Epithelial cell of proximal tubule (primary cell): ENCODE measurements around the gene LRRC8E. TPM values are rescaled to one million over a fixed set of nuclear protein-coding genes. Genes with fewer than 3 reads are reported as not detected.

Experiments
- DNase-seq: peaks from one replicate; pipeline ENCODE4 v3.0.0-alpha.2; 2011; ENCODE audit warnings: low read depth
- H3K4me3 ChIP-seq: 2 replicates; pipeline ENCODE4 v1.5.1; 2011; ENCODE audit warnings: low read depth, mild to moderate bottlenecking, low read length
- total RNA-seq: library from RNA; depleted of rRNA; stranded (reverse); fragments of >200 nt; gene quantifications from 2 replicates; pipeline ENCODE4 v1.2.3, GENCODE V29; 2015
- TF ChIP-seq, protein P1 (sequence below): conservative IDR thresholded peaks from 2 replicates; pipeline ENCODE4 v1.5.1; 2012; ENCODE audit warnings: low read depth, mild to moderate bottlenecking, low read length

Gene LRRC8E
- total RNA-seq, 1 donor from 2014 or later, result 11.9 TPM

DNA sequence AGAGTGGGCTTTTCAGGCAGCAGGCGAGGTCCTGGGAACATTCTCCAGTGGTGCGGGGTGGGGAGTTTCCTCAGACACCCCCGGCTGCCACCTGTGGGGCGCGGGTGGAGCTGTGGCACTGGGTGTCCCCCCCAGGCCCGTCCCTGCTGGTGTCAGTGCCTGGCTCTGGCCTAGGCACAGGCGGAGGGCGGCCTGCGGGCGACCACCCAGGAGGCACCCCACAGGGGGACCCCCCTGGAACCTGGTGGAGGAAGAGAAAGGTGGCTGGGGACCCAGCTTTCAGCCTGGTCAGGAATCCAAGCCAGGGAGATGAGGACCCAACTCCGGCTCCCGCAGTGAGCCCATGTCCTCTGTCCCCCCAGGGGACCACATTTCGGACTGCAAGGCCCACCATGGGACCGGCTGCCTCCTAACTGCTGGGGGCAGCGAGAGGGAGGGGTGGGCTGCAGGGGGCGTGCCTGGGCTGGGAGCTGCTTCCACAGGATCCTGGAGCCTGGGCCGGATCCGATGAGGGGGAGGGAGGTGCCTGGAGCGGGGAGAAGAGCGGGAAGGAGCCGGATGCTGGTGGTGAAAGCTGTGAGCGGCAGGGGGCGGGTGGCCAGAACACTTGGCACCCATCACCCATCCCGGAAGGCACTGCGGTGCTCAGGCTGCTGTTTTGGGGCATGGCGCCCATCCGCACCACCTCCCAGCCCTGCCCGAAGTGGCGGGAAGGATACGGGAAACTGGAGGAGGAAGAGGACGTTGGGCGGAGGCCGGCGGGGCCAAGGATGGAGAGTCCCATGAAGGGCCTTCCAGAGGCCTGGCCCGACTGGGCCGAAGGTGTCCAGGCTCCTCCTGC, 43.1 kb downstream of the LRRC8E start:
- no peak for DNase-seq
- TF ChIP-seq, protein P1, sequence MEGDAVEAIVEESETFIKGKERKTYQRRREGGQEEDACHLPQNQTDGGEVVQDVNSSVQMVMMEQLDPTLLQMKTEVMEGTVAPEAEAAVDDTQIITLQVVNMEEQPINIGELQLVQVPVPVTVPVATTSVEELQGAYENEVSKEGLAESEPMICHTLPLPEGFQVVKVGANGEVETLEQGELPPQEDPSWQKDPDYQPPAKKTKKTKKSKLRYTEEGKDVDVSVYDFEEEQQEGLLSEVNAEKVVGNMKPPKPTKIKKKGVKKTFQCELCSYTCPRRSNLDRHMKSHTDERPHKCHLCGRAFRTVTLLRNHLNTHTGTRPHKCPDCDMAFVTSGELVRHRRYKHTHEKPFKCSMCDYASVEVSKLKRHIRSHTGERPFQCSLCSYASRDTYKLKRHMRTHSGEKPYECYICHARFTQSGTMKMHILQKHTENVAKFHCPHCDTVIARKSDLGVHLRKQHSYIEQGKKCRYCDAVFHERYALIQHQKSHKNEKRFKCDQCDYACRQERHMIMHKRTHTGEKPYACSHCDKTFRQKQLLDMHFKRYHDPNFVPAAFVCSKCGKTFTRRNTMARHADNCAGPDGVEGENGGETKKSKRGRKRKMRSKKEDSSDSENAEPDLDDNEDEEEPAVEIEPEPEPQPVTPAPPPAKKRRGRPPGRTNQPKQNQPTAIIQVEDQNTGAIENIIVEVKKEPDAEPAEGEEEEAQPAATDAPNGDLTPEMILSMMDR, result no peak
- no peak overlapping the region for H3K4me3 ChIP-seq

DNA sequence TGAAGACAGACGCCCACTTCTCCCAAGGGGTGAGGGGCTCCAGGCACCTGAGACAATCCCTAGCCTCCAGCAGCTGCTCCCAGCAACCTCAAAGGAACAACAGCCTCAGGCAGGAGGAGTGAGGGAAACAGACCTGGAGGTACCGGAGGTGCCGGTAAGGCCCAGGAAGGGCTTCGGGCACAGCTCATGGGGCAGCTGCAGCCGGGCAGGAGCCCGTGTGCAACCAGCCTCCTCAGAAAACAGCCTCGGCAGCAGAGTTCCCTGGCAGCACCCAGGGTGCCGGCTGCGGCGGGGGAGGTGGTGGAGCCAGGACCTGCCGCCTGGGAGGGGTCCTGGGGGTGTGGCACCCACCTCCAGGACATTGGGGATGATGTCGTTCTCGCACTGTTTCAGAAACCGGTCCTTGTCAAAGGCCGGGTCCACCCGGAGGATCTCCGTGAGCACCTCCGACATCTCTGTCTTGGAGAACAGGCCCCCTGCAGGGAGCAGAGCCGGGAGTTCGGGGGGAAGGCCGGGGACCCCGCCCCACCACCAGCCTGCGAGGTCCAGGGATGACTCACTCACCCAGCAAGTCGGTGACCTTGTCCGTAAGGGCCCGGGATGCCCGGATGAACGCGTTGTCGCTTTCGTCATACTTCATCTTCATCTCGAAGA, 44.1 kb downstream of the LRRC8E start:
- no peak for DNase-seq
- TF ChIP-seq, protein P1, result no peak
- no peak overlapping the region for H3K4me3 ChIP-seq

DNA sequence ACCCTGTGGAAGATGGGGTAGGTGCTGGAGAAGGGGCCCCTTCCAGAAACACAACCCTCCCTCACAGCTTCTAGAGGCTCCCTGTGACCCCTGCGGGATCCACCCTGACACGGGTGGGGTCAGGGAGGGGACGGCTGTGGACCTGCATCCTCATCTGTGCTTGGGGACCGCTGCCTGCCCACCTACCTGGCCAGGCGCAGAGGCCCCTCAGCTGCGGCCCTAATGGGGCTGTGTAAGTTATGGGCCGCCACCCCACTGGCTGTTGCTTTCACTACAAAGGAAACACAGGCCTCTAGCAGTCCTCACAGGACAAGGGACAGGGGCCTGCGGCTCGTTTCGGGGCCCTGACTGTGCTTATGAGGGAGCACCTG, 44.6 kb downstream of the LRRC8E start:
- TF ChIP-seq, protein P1, result no peak
- DNase-seq, result no peak
- no peak overlapping the region for H3K4me3 ChIP-seq

DNA sequence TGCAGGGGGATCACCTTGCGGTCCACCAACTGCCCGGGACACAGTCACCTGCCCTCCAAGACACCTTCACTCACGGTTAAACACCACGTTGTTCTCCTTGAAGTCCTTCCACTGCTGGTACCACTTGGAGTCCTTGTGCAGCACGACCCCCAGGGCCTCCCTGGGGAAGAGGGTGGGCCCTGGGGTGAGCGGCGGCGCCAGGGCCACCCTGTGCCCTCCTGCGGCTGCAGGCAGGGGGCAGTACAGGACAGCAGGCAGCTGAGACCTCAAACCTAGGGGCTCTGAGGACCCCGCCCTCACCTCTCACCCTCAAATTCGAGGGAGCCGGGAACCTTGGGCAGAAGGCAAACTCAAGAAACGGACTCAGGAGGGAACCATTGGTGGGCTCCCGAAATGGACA, 45.1 kb downstream of the LRRC8E start:
- H3K4me3 ChIP-seq, result no peak overlapping the region
- TF ChIP-seq, protein P1, result peak; percentile 46
- DNase-seq, result no peak

DNA sequence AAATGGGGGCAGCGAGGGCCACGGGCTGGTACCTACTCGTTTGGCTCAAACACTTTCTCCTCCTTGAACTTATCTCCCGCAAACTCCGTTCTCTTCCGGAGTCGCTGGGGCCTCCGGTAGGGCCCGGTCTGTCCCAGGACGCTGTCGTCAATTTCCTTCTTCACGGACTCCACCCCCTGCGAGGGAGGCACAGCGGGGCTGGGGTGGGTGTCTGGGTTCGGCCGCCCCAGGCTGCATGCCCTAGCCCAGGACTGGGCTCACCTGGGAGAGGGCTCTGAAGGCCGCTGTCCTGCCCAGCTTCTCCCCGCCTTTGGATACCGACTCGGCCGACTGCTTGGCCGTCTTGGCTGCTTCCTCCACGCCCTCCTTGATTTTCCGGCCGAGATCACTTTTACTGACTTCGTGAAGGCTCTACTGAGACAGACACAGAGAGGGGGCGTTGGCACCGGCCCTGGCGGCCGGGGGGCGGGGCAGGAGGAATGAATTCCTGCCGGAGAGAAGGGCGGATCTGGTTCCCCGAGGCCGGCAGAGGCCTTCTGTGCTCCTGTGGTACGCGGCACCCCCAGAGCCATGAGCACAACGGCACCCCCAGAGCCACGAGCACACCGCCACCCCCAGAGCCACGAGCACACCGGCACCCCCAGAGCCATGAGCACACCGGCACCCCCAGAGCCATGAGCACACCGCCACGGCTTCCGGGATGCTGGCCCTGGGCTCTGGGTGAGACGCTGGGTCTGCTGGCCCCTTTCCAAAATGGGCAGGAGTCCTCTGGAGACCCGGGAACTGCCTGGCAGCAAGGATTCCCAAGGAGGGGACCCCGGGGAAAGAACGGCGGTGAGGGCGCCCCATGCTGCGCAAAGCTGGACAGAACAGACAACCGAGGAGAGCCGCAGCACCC, 45.8 kb downstream of the LRRC8E start:
- TF ChIP-seq, protein P1, result no peak
- no peak overlapping the region for H3K4me3 ChIP-seq
- DNase-seq, result no peak

DNA sequence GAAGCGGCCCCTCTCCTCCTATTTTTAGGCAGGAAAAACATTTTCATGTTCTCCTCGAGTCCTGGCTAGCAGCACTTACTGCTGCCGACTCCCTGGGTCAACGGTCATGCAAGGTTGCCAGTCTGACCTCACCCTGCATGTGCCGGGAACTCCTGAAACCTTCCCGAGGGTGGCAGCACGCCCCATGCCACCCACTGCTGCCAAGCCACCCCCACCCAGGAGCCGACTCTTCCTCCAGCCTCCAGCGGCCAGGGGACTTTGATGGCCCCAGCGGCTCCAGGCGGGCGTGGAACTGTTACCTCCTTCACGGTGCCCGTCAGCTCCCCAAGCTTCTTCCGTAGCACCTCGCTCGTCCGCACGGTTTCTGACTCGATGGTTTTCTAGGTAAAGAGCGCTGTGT, 46.5 kb downstream of the LRRC8E start:
- DNase-seq, result no peak
- H3K4me3 ChIP-seq, result no peak overlapping the region
- TF ChIP-seq, protein P1, result no peak
